ENCODE results near the gene KIF2B.
"Not testable (repeated sequence)": the region's sequence is repeated elsewhere in the genome, so short reads cannot be mapped to it uniquely, and the experiment has no call there.

Gene KIF2B

DNA sequence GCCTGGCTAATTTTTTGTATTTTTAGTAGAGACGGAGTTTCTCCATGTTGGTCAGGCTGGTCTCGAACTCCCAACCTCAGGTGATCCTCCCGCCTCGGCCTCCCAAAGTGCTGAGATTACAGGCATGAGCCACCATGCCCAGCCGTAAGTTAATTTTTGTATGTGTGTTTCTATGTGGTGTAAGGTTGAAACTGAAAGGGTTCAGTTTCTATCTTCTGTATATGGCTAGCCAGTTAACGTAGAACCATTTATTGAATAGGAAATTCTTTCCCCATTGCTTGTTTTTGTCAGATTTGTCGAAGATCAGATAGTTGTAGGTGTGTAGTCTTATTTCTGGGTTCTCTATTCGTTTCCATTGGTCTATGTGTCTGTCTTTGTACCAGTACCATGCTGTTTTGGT is 12.0 kb downstream of the KIF2B start:
- not testable (repeated sequence) for DNase-seq; H3K27ac Mint-ChIP-seq; H3K36me3 Mint-ChIP-seq (ENCODE audit: low read depth); H3K4me1 Mint-ChIP-seq; H3K4me3 Mint-ChIP-seq; H3K27me3 Mint-ChIP-seq; ATAC-seq
- peaks cover 24% of the 10 kb centered on the region for H3K9me3 Mint-ChIP-seq

DNA sequence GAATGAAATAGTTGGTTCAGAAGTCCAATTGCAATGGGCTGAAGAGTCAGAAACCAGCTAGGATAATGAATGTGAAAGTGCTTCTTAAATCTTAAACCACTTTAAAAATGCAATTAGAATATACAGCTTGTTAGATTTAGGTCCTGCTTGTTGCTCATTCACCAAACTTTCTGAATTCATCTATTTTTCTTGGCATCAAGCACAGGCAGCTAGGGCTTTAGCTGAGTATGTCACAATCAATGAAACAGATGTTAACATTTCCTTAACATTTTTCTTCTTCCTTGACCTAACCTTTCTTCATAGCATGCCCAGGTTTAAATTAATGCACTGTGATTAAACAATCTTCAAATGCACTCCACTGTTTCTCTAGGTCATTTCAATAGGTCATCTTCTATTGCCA is 14.4 kb downstream of the KIF2B start:
- no peaks in the 10 kb centered on the region for H3K36me3 Mint-ChIP-seq (ENCODE audit: low read depth)
- H3K27me3 Mint-ChIP-seq, result no peaks in the 10 kb centered on the region
- ATAC-seq, result no peak
- peaks cover 24% of the 10 kb centered on the region for H3K9me3 Mint-ChIP-seq
- H3K4me3 Mint-ChIP-seq, result no peak overlapping the region
- no peak overlapping the region for H3K27ac Mint-ChIP-seq
- no peak for DNase-seq
- H3K4me1 Mint-ChIP-seq, result no peaks in the 10 kb centered on the region

DNA sequence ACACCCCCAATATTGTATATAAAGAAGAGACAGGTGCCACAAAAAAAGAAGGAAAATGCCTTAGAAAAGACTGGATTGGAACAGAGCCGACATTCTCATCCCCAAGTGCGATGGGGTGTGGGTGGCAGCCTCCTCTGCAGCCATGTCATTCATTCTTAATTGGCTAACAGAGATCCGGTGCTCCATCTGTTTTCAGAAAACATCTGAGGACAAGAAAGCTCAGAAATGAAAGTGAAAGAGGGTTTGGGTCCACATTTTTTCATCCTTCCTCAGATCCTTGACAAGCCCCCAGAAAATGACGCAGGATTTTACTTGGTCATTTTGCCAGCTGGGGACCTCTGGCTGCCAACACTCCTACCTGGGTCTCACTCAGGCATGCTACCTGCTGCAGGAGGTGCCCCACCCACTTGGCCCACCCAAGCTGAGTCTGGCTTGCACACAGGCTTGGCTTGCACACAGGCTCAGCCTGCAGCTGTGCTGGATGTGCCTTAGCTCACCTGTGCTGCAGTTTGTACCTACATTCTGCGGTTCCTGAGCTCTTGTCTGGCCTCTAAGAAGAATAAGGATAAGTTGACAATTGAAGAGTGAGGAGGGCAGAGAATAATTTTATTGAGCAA is 21.9 kb downstream of the KIF2B start:
- peaks cover 14% of the 10 kb centered on the region for H3K9me3 Mint-ChIP-seq
- H3K27ac Mint-ChIP-seq, result no peak overlapping the region
- no peaks in the 10 kb centered on the region for H3K36me3 Mint-ChIP-seq (ENCODE audit: low read depth)
- no peak overlapping the region for H3K4me3 Mint-ChIP-seq
- H3K4me1 Mint-ChIP-seq, result no peaks in the 10 kb centered on the region
- H3K27me3 Mint-ChIP-seq, result no peaks in the 10 kb centered on the region
- ATAC-seq, result no peak
- DNase-seq, result no peak

DNA sequence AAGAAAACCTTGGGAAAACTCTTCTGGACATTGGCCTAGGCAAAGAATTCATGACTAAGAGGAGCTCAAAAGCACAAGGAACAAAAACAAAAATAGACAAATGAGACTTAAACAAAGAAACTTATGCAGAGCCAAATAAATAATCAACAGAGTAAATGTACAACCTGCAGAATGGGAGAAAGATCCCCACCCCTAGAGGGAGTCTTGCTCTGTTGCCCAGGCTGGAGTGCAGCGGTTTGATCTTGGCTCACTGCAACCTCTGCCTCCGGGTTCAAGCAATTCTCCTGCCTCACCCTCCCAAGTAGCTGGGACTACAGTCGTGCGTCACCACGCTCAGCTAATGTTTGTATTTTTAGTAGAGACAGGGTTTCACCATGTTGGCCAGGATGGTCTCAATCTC is 48.4 kb downstream of the KIF2B start:
- H3K36me3 Mint-ChIP-seq (ENCODE audit: low read depth); ATAC-seq; DNase-seq; H3K27ac Mint-ChIP-seq; H3K4me3 Mint-ChIP-seq; H3K4me1 Mint-ChIP-seq; H3K27me3 Mint-ChIP-seq: not testable (repeated sequence)
- H3K9me3 Mint-ChIP-seq, result peaks cover 15% of the 10 kb centered on the region
